HG03060 (cell line): Measurements from ENCODE around the gene NDUFB7.

ENCODE experiments used
- ATAC-seq: cut with Tn5 transposase; IDR thresholded peaks from one replicate; pipeline ENCODE4 v1.9.1; 2021; ENCODE audit warnings: low read depth, moderate number of reproducible peaks; ENCODE audit not compliant: unreplicated experiment

The NDUFB7 gene

DNA sequence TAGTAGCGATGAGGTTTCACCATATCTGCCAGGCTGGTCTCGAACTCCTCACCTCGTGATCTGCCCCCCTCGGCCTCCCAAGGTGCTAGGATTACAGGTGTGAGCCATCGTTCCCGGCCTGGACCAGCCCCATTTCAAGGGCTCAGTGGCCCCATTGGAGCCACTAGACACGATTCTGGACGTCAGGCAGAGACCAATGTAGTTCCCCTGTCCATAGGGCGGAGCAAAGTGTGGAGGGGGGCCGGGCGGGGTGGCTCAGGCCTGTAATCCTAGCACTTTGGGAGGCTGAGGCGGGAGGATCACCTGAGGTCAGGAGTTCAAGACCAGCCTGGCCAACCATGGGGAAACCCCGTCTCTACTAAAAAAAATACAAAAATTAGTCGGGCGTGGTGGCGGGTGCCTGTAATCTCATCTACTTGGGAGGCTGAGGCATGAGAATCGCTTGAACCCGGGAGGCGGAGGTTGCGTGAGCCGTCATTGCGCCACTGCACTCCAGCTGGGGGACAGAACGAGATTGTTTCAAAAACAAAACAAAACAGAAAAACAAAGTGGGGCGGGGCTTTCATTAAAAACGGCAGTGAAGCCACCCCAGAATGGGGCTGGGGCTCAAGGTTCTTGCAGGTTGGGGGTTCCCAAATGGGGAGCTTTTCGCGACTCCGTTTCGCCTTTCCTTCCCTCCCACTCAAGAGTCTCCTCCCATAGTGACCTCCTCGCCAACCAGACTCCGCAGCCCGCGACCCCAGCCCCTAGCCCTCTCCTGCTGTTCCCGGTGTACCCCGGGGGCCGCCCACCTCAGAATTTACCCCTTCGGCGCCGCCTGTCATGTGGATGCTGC lies 43.2 kb downstream of the NDUFB7 start:
- ATAC-seq = no peak

- no peak for ATAC-seq
Measured at GRCh38 chr19:14526423-14526822, 45.4 kb downstream of the NDUFB7 start.

GRCh38 chr19:14525729-14526128 lies 46.1 kb downstream of the NDUFB7 start:
- no peak for ATAC-seq

DNA sequence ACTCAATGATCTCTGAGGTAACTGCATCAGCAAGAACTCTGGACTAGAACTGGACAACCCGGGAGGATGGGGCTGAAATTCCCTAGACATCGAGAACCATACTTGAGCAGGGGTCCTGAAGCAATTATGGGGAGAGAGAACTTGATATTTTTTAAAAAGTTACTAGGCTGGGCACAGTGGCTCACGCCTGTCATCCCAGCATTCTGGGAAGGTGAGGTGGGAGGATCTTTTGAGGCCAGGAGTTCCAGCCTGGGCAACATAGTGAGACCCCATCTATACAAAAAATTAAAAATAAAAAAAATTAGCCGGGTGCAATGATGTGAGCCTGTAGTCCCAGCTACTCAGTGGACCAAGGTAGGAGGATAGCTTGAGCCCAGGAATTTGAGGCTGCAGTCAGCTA lies 51.3 kb downstream of the NDUFB7 start:
- no peak for ATAC-seq

GRCh38 chr19:14519860-14520407 lies 51.9 kb downstream of the NDUFB7 start:
- no peak for ATAC-seq

- no peak for ATAC-seq
Measured at GRCh38 chr19:14519245-14519859, 52.5 kb downstream of the NDUFB7 start.

DNA sequence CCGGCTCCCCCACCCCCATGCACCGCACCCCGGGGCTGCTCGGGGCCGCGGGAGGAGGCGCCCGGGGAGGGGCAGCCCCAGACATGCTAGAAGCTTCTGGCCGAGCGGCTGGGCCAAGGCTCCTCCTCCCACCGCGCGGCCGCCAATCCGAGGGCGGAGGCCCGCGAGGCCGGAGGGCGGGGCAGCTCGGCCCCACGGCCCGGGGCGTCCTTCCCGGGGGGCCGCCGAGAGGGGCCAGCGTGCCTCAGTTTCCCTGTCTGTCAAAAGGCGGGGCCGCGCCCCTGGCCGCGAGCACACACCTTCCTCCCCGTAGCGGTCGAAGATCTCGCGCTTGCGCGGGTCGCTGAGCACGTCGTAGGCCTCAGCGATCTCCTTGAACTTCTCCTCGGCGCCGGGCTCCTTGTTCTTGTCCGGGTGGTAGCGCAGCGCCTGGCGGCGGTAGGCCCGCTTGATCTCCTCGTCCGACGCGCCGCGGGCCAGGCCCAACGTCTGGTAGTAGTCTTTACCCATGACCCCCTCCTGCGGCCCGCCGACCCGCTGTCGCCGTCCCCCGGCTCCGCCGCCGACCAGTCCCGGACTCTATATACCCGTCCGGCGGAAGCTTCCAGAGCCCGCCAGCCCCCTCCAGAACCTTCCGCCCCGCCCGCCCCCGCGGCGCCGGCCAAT lies 53.9 kb downstream of the NDUFB7 start, which contains the start of gene DNAJB1:
Gene DNAJB1, minus strand, starts transcription at position 558 of the 666 bp plus-strand sequence. Its CDS starts 48 bp downstream, at position 510.
- peak; percentile 33 for ATAC-seq

DNA sequence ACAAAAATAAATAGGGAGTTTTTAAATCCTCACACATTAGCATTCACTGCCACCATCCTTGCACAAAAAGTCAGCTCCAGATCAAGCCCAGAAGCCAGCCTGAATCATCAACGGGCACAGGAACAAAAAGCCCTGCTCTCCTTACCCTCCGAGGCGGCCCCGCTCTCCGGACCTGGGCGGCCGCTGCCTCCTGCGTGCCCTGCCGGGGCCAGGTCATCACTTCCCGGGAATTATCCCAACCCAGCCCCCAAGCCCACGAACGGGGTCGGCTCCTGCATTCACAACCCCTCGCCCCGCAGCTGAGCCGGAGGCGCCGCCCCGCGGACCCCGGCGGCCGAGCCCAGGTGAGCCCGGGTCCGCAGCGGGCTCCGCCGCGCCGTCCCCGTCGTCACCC lies 54.4 kb downstream of the NDUFB7 start:
- ATAC-seq = no peak

DNA sequence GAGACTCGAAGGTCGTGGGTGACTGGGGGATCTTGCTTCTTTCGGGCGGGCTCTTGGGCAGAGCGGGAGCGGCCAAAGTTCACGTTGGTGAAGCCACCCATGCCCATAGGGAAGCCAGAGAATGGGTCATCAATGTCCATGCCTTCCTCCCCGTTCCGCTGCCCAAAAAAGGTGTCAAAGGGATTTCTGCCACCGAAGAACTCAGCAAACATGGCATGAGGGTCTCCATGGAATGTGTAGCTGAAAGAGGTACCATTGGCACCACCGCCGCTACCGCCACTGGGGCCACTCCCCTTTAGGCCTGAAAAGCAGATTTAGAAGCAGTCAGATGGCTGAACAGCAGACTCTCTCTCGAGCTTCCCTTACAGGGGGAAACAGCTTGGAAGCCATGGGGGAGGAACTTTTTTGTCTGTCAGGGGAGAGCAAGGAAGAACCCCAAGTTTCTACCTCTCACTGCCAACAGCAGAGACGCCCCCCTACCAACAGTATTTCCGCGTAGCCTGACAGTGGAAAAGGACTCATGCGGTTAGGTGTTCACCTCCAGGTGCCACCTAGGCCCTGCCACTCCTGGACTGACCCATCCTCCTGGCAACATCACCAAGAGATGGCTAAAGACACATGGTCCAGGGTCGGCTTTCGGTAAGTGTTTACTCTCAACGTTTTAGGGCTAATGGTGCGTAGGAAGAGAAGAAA lies 55.0 kb downstream of the NDUFB7 start:
- ATAC-seq = no peak
